AG04450 (cell line): ENCODE results near the gene ARHGAP18. TPM values are rescaled to one million over a fixed set of nuclear protein-coding genes. Genes with fewer than 3 reads are reported as not detected.

Experiments
- CTCF ChIA-PET: fragments of 300-600, 350-600 bp; formaldehyde crosslinking; extraction: SDS; loops from one replicate; lab custom pipeline; 2022; ENCODE audit warnings: antibody characterized with exemption, inconsistent platforms; lab: Charles Lee
- POLR2A ChIA-PET: fragments of 350-600 bp; formaldehyde crosslinking; extraction: SDS; loops from one replicate; lab custom pipeline; 2021; ENCODE audit warnings: antibody characterized with exemption, inconsistent platforms; lab: Yijun Ruan, JAX
- DNase-seq: peaks from one replicate; pipeline ENCODE4 v3.0.0-alpha.2; 2011; ENCODE audit warnings: low read depth, low spot score
- H3K27ac ChIP-seq: one replicate; pipeline ENCODE4 v1.5.1; 2012; ENCODE audit warnings: low read depth, low read length, control low read depth
- H3K27me3 ChIP-seq: one replicate; pipeline ENCODE4 v1.6.0; 2012; ENCODE audit warnings: low read length; ENCODE audit not compliant: control insufficient read depth, insufficient read depth
- H3K4me3 ChIP-seq: 2 replicates; pipeline ENCODE4 v1.5.1; 2011; ENCODE audit warnings: mild to moderate bottlenecking, low read depth, low read length, control low read depth
- H3K9me3 ChIP-seq: 2 replicates; pipeline ENCODE4 v1.5.1; 2012; ENCODE audit warnings: low read length; ENCODE audit not compliant: control insufficient read depth, insufficient read depth
- CTCF ChIP-seq: IDR thresholded peaks from 2 replicates; pipeline ENCODE4 v1.5.1; 2011; ENCODE audit warnings: low read depth, low read length, control low read depth, inconsistent platforms
- polyA plus RNA-seq: library from polyadenylated mRNA; depleted of rRNA; stranded (reverse); fragments of >200 nt; gene quantifications from 2 replicates; pipeline ENCODE4 v1.2.3, GENCODE V29; 2011

ARHGAP18 gene
- polyA plus RNA-seq, 1 experiment, result 13.9 TPM

GRCh38 chr6:129659590-129660345 is 50.2 kb downstream of the ARHGAP18 start:
- POLR2A ChIA-PET, result interaction anchor here (0.6 kb wide), 1 partner anchor 10 kb away, joined by 10 read pairs; no protein-coding TSS in a partner anchor
- no peak overlapping the region for H3K27ac ChIP-seq
- no peak overlapping the region for H3K4me3 ChIP-seq
- TF ChIP-seq CTCF, result no peak
- DNase-seq, result no peak
- CTCF ChIA-PET, result interaction anchor here (4.5 kb wide), 1 partner anchor 62 kb away, joined by 29 read pairs; no protein-coding TSS in a partner anchor
- no peaks in the 10 kb centered on the region; the same call in 1 of the 2 replicates for H3K9me3 ChIP-seq
- no peaks in the 10 kb centered on the region for H3K27me3 ChIP-seq

- no peaks in the 10 kb centered on the region for H3K27me3 ChIP-seq
- DNase-seq, result no peak
- H3K27ac ChIP-seq, result no peak overlapping the region
- H3K4me3 ChIP-seq, result no peak overlapping the region
- ChIA-PET POLR2A (no interaction called here), CTCF (no interaction called here)
- H3K9me3 ChIP-seq, result no peaks in the 10 kb centered on the region; the same call in 1 of the 2 replicates
- no peak for TF ChIP-seq CTCF
Observed at GRCh38 chr6:129659167-129659566, 50.8 kb downstream of the ARHGAP18 start.

- no peak overlapping the region for H3K27ac ChIP-seq
- no peak for TF ChIP-seq CTCF
- no peaks in the 10 kb centered on the region for H3K27me3 ChIP-seq
- no peak overlapping the region for H3K4me3 ChIP-seq
- H3K9me3 ChIP-seq, result no peaks in the 10 kb centered on the region; the same call in 1 of the 2 replicates
- CTCF ChIA-PET, result no interaction called here
- DNase-seq, result no peak
- POLR2A ChIA-PET, result no interaction called here
Observed at GRCh38 chr6:129657483-129657882, 52.5 kb downstream of the ARHGAP18 start.

GRCh38 chr6:129655334-129655733 is 54.6 kb downstream of the ARHGAP18 start:
- CTCF ChIA-PET, result no interaction called here
- Histone ChIP-seq H3K27me3 (no peaks in the 10 kb centered on the region), H3K9me3 (no peaks in the 10 kb centered on the region; the same call in 1 of the 2 replicates), H3K27ac (no peak overlapping the region), H3K4me3 (no peak overlapping the region)
- DNase-seq, result no peak
- no peak for TF ChIP-seq CTCF
- POLR2A ChIA-PET, result no interaction called here

- Histone ChIP-seq H3K4me3 (no peak overlapping the region), H3K27me3 (no peaks in the 10 kb centered on the region), H3K9me3 (no peaks in the 10 kb centered on the region), H3K27ac (no peak overlapping the region)
- CTCF ChIA-PET, result interaction anchor here (1.1 to 1.6 kb wide), 4 partner anchors 11 to 154 kb away, joined by 3 to 7 read pairs (median 3); no protein-coding TSS in a partner anchor
- POLR2A ChIA-PET, result interaction anchor here (0.7 kb wide), 1 partner anchor 91 kb away, joined by 3 read pairs; no protein-coding TSS in a partner anchor
- no peak for DNase-seq
- no peak for TF ChIP-seq CTCF
Observed at GRCh38 chr6:129653746-129654145, 56.2 kb downstream of the ARHGAP18 start.
